Thyroid gland (tissue), 4 donors: ENCODE results near the gene LRFN5.

Source experiments
- POLR2A ChIP-seq, 2 donors: fragments of 450-650 bp; IDR thresholded peaks; one replicate each; pipeline ENCODE4 v1.6.1; 2017; ENCODE audit warnings: antibody characterized with exemption in 2 of 2, mild to moderate bottlenecking in 2 of 2, moderate library complexity in 1 of 2
- TF ChIP-seq, protein P1 (sequence below), 6 experiments: fragments of 200-600 bp in 3 of 6; fragments of 450-650 bp in 3 of 6; sonication (generic) in 3 of 6; IDR thresholded peaks; one replicate each; pipeline ENCODE4 v1.5.1; 2016 to 2019; ENCODE audit warnings: antibody characterized with exemption in 6 of 6, mild to moderate bottlenecking in 2 of 6, inconsistent platforms in 1 of 6, moderate library complexity in 1 of 6

DNA sequence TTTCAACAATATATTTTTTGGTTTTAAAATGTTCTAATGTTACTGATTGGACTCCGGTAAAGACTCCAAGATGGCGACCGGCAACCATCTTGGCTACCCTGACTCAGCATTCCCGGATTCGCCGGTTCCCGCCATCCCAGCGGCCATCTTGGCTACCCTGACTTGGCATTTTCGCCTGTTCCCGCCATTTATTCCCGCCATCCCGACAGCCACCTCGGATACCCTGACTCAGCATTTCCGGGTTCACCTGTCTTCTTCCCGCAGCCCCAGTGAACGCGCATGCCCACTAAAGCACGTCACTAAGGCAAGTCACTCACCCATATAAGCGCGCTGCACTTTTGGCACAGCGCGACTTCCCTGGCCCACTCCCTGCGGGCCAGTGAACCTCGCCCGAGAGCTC lies 9.0 kb upstream of the LRFN5 start:
- TF ChIP-seq, protein P1, sequence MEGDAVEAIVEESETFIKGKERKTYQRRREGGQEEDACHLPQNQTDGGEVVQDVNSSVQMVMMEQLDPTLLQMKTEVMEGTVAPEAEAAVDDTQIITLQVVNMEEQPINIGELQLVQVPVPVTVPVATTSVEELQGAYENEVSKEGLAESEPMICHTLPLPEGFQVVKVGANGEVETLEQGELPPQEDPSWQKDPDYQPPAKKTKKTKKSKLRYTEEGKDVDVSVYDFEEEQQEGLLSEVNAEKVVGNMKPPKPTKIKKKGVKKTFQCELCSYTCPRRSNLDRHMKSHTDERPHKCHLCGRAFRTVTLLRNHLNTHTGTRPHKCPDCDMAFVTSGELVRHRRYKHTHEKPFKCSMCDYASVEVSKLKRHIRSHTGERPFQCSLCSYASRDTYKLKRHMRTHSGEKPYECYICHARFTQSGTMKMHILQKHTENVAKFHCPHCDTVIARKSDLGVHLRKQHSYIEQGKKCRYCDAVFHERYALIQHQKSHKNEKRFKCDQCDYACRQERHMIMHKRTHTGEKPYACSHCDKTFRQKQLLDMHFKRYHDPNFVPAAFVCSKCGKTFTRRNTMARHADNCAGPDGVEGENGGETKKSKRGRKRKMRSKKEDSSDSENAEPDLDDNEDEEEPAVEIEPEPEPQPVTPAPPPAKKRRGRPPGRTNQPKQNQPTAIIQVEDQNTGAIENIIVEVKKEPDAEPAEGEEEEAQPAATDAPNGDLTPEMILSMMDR (IDR thresholded peaks at IDR 0.05): no peak
- no peak for TF ChIP-seq POLR2A (IDR thresholded peaks at IDR 0.05)
